ENCODE results near the gene POLR3A.

The POLR3A gene

GRCh38 chr10:78053211-78053868 lies 24.0 kb upstream of the POLR3A start:
- no peaks in the 10 kb centered on the region for H3F3A ChIP-seq (ENCODE audit: insufficient read depth)
- no peak overlapping the region for H3K9ac ChIP-seq (ENCODE audit: low read length)
- no peaks in the 10 kb centered on the region for H3K9me2 ChIP-seq (replicated peaks; ENCODE audit: insufficient read depth, low read length)
- H3K27ac ChIP-seq (ENCODE audit: low read depth, low read length), result no peak overlapping the region
- H3K79me2 ChIP-seq (ENCODE audit: insufficient read depth, low read length), result no peaks in the 10 kb centered on the region
- no peak for TF ChIP-seq CTCF (IDR thresholded peaks at IDR 0.05; ENCODE audit: insufficient read depth, low read length, poor library complexity, severe bottlenecking)
- no peak for TF ChIP-seq EZH2phosphoT487 (conservative IDR thresholded peaks at IDR 0.05; ENCODE audit: low read length)
- H3K27me3 ChIP-seq (ENCODE audit: low read length), result no peaks in the 10 kb centered on the region
- H2AFZ ChIP-seq (ENCODE audit: low read depth, low read length, severe bottlenecking), result no peak overlapping the region
- no peaks in the 10 kb centered on the region for H4K20me1 ChIP-seq (ENCODE audit: low read depth, low read length)
- no peak overlapping the region for H3K4me2 ChIP-seq (ENCODE audit: low read depth, low read length, poor library complexity, severe bottlenecking)
- no peak overlapping the region for H3K4me3 ChIP-seq (ENCODE audit: insufficient read depth, low read length, poor library complexity, severe bottlenecking)
- H3K9me3 ChIP-seq (ENCODE audit: insufficient read depth, low read length), result no peaks in the 10 kb centered on the region
- no peaks in the 10 kb centered on the region for H3K36me3 ChIP-seq (ENCODE audit: low read length)

- TF ChIP-seq EZH2phosphoT487 (conservative IDR thresholded peaks at IDR 0.05; ENCODE audit: low read length), result no peak
- no peak for TF ChIP-seq CTCF (IDR thresholded peaks at IDR 0.05; ENCODE audit: insufficient read depth, low read length, poor library complexity, severe bottlenecking)
- Histone ChIP-seq H3K4me2 (ENCODE audit: low read depth, low read length, poor library complexity, severe bottlenecking) (no peak overlapping the region), H3K9me3 (ENCODE audit: insufficient read depth, low read length) (no peaks in the 10 kb centered on the region), H3K27me3 (ENCODE audit: low read length) (no peaks in the 10 kb centered on the region), H3F3A (ENCODE audit: insufficient read depth) (no peaks in the 10 kb centered on the region), H3K27ac (ENCODE audit: low read depth, low read length) (no peak overlapping the region), H3K79me2 (ENCODE audit: insufficient read depth, low read length) (no peaks in the 10 kb centered on the region), H3K4me3 (ENCODE audit: insufficient read depth, low read length, poor library complexity, severe bottlenecking) (no peak overlapping the region), H2AFZ (ENCODE audit: low read depth, low read length, severe bottlenecking) (no peak overlapping the region), H4K20me1 (ENCODE audit: low read depth, low read length) (no peaks in the 10 kb centered on the region), H3K9me2 (replicated peaks; ENCODE audit: insufficient read depth, low read length) (no peaks in the 10 kb centered on the region), H3K9ac (ENCODE audit: low read length) (no peak overlapping the region), H3K36me3 (ENCODE audit: low read length) (no peaks in the 10 kb centered on the region)
Measured at GRCh38 chr10:78049851-78050250, 20.5 kb upstream of the POLR3A start.

- TF ChIP-seq CTCF (IDR thresholded peaks at IDR 0.05; ENCODE audit: insufficient read depth, low read length, poor library complexity, severe bottlenecking) (peak; percentile 84), EZH2phosphoT487 (conservative IDR thresholded peaks at IDR 0.05; ENCODE audit: low read length) (no peak)
- H3K79me2 ChIP-seq (ENCODE audit: insufficient read depth, low read length), result no peaks in the 10 kb centered on the region
- H4K20me1 ChIP-seq (ENCODE audit: low read depth, low read length), result no peaks in the 10 kb centered on the region
- H3K4me2 ChIP-seq (ENCODE audit: low read depth, low read length, poor library complexity, severe bottlenecking), result no peak overlapping the region
- H3K9me2 ChIP-seq (replicated peaks; ENCODE audit: insufficient read depth, low read length), result no peaks in the 10 kb centered on the region
- no peaks in the 10 kb centered on the region for H3K36me3 ChIP-seq (ENCODE audit: low read length)
- H3F3A ChIP-seq (ENCODE audit: insufficient read depth), result peaks cover 21% of the 10 kb centered on the region
- no peaks in the 10 kb centered on the region for H3K9me3 ChIP-seq (ENCODE audit: insufficient read depth, low read length)
- no peak overlapping the region for H3K4me3 ChIP-seq (ENCODE audit: insufficient read depth, low read length, poor library complexity, severe bottlenecking)
- no peak overlapping the region for H3K27ac ChIP-seq (ENCODE audit: low read depth, low read length)
- H3K27me3 ChIP-seq (ENCODE audit: low read length), result no peaks in the 10 kb centered on the region
- H3K9ac ChIP-seq (ENCODE audit: low read length), result no peak overlapping the region
- no peak overlapping the region for H2AFZ ChIP-seq (ENCODE audit: low read depth, low read length, severe bottlenecking)
Measured at GRCh38 chr10:78047314-78047891, 18.1 kb upstream of the POLR3A start.

All from SU-DHL-6 (cell line).